DOHH2 (cell line): Measurements from ENCODE around the gene PLCXD1.

Experiments
- EZH2phosphoT487 ChIP-seq: fragments of 200-600 bp; sonication (generic); IDR thresholded peaks from 2 replicates; pipeline ENCODE4 v1.6.1; 2017; ENCODE audit warnings: borderline replicate concordance, mild to moderate bottlenecking, antibody characterized with exemption, low read length, moderate library complexity, mixed read lengths
- TF ChIP-seq, protein P1 (sequence below): fragments of 200-600 bp; sonication (generic); IDR thresholded peaks from one replicate; pipeline ENCODE4 v1.5.1; 2014; ENCODE audit warnings: antibody characterized with exemption, mild to moderate bottlenecking, low read depth, low read length; ENCODE audit not compliant: poor library complexity, severe bottlenecking

GRCh38 chrX:331825-332495 lies 50.8 kb downstream of the PLCXD1 start:
- TF ChIP-seq, protein P1, sequence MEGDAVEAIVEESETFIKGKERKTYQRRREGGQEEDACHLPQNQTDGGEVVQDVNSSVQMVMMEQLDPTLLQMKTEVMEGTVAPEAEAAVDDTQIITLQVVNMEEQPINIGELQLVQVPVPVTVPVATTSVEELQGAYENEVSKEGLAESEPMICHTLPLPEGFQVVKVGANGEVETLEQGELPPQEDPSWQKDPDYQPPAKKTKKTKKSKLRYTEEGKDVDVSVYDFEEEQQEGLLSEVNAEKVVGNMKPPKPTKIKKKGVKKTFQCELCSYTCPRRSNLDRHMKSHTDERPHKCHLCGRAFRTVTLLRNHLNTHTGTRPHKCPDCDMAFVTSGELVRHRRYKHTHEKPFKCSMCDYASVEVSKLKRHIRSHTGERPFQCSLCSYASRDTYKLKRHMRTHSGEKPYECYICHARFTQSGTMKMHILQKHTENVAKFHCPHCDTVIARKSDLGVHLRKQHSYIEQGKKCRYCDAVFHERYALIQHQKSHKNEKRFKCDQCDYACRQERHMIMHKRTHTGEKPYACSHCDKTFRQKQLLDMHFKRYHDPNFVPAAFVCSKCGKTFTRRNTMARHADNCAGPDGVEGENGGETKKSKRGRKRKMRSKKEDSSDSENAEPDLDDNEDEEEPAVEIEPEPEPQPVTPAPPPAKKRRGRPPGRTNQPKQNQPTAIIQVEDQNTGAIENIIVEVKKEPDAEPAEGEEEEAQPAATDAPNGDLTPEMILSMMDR: no peak
- no peak for TF ChIP-seq EZH2phosphoT487
